GM18858 (cell line): Measurements from ENCODE around the gene C2CD4A.
"Not testable (repeated sequence)": the region's sequence is repeated elsewhere in the genome, so short reads cannot be mapped to it uniquely, and the experiment has no call there.

Experiments
- ATAC-seq: cut with Tn5 transposase; IDR thresholded peaks from one replicate; pipeline ENCODE4 v1.9.1; 2021; ENCODE audit not compliant: unreplicated experiment

The C2CD4A gene

GRCh38 chr15:62066663-62067447, at the start of gene C2CD4A:
TSS of gene C2CD4A (plus strand) at chr15:62066977. CDS start at chr15:62067614, 637 bp downstream.
- ATAC-seq = no peak

- ATAC-seq = no peak
These were observed 46.1 kb upstream of the C2CD4A start for GRCh38 chr15:62020576-62021160.

GRCh38 chr15:62021991-62022600, 44.7 kb upstream of the C2CD4A start:
- ATAC-seq = no peak

- no peak for ATAC-seq
These were observed 40.1 kb upstream of the C2CD4A start for GRCh38 chr15:62026487-62027262.

GRCh38 chr15:62027263-62027565, 39.6 kb upstream of the C2CD4A start:
- no peak for ATAC-seq

- no peak for ATAC-seq
These were observed 38.9 kb upstream of the C2CD4A start for GRCh38 chr15:62027916-62028315.

GRCh38 chr15:62035256-62035924, 31.4 kb upstream of the C2CD4A start:
- no peak for ATAC-seq

GRCh38 chr15:62046078-62046743, 20.6 kb upstream of the C2CD4A start:
- peak; percentile 63 for ATAC-seq

- no peak for ATAC-seq
These were observed 19.4 kb upstream of the C2CD4A start for GRCh38 chr15:62047282-62047827.

- not testable (repeated sequence) for ATAC-seq
These were observed 18.5 kb upstream of the C2CD4A start for GRCh38 chr15:62048254-62048653.

GRCh38 chr15:62050115-62050514, 16.7 kb upstream of the C2CD4A start:
- no peak for ATAC-seq

- ATAC-seq = no peak
These were observed 15.6 kb upstream of the C2CD4A start for GRCh38 chr15:62051166-62051565.

- no peak for ATAC-seq
These were observed 14.1 kb upstream of the C2CD4A start for GRCh38 chr15:62052713-62053112.

- no peak for ATAC-seq
These were observed 13.2 kb upstream of the C2CD4A start for GRCh38 chr15:62053439-62054085.

GRCh38 chr15:62054979-62055378, 11.8 kb upstream of the C2CD4A start:
- ATAC-seq = no peak

- ATAC-seq = no peak
These were observed 9.3 kb upstream of the C2CD4A start for GRCh38 chr15:62057341-62057980.

GRCh38 chr15:62058327-62059028, 8.3 kb upstream of the C2CD4A start:
- ATAC-seq = no peak

- no peak for ATAC-seq
These were observed 7.5 kb upstream of the C2CD4A start for GRCh38 chr15:62059108-62059815.
